Nephron progenitor cell (in vitro differentiated cells): Measurements from ENCODE around the gene HIF3A.

ENCODE experiments used
- DNase-seq: peaks from one replicate; pipeline ENCODE4 v3.0.0; 2021
- H3K27ac Mint-ChIP-seq: 2 replicates; pipeline ENCODE4 v1.8.0; 2021; ENCODE audit warnings: mild to moderate bottlenecking, moderate library complexity, mixed read lengths
- H3K27me3 Mint-ChIP-seq: 2 replicates; pipeline ENCODE4 v1.8.0; 2021; ENCODE audit warnings: mild to moderate bottlenecking, low read depth, mixed read lengths; ENCODE audit not compliant: poor library complexity
- H3K36me3 Mint-ChIP-seq: 2 replicates; pipeline ENCODE4 v1.8.0; 2021; ENCODE audit warnings: low read depth, mixed read lengths
- H3K4me1 Mint-ChIP-seq: 2 replicates; pipeline ENCODE4 v1.8.0; 2021; ENCODE audit warnings: mixed read lengths
- H3K4me3 Mint-ChIP-seq: 2 replicates; pipeline ENCODE4 v1.8.0; 2021; ENCODE audit warnings: mild to moderate bottlenecking, moderate library complexity, mixed read lengths
- H3K9me3 Mint-ChIP-seq: 2 replicates; pipeline ENCODE4 v1.8.0; 2021; ENCODE audit warnings: mild to moderate bottlenecking, moderate library complexity, mixed read lengths
- CTCF ChIP-seq: fragments of 200-600 bp; sonication (generic); IDR thresholded peaks from 2 replicates; pipeline ENCODE4 v1.5.0; 2021; ENCODE audit warnings: antibody characterized with exemption

Gene HIF3A

GRCh38 chr19:46291829-46292228 lies 5.0 kb upstream of the HIF3A start:
- H3K27ac Mint-ChIP-seq, result no peak overlapping the region
- DNase-seq, result no peak
- no peak overlapping the region for H3K4me3 Mint-ChIP-seq
- H3K36me3 Mint-ChIP-seq, result no peaks in the 10 kb centered on the region
- H3K9me3 Mint-ChIP-seq, result peaks cover 6% of the 10 kb centered on the region
- TF ChIP-seq CTCF, result no peak
- H3K27me3 Mint-ChIP-seq, result peaks cover 23% of the 10 kb centered on the region
- H3K4me1 Mint-ChIP-seq, result no peaks in the 10 kb centered on the region

- no peak for TF ChIP-seq CTCF
- Mint-ChIP-seq H3K9me3 (peaks cover 6% of the 10 kb centered on the region), H3K4me3 (no peak overlapping the region), H3K27ac (no peak overlapping the region), H3K27me3 (peaks cover 16% of the 10 kb centered on the region), H3K36me3 (no peaks in the 10 kb centered on the region), H3K4me1 (peaks cover 14% of the 10 kb centered on the region)
- DNase-seq, result no peak
Measured at GRCh38 chr19:46294494-46294893, 2.3 kb upstream of the HIF3A start.

- no peaks in the 10 kb centered on the region for H3K9me3 Mint-ChIP-seq
- H3K27ac Mint-ChIP-seq, result no peak overlapping the region
- no peak for TF ChIP-seq CTCF
- DNase-seq, result no peak
- H3K4me1 Mint-ChIP-seq, result peaks cover 25% of the 10 kb centered on the region
- peak overlapping the region; percentile 69 for H3K4me3 Mint-ChIP-seq
- no peaks in the 10 kb centered on the region for H3K36me3 Mint-ChIP-seq
- H3K27me3 Mint-ChIP-seq, result peaks cover 13% of the 10 kb centered on the region
Measured at GRCh38 chr19:46295401-46296201, 1.2 kb upstream of the HIF3A start.

- peaks cover 13% of the 10 kb centered on the region for H3K27me3 Mint-ChIP-seq
- no peak overlapping the region for H3K27ac Mint-ChIP-seq
- TF ChIP-seq CTCF, result no peak
- H3K9me3 Mint-ChIP-seq, result no peaks in the 10 kb centered on the region
- peak overlapping the region; percentile 86 for H3K4me3 Mint-ChIP-seq
- no peak for DNase-seq
- H3K4me1 Mint-ChIP-seq, result peaks cover 31% of the 10 kb centered on the region
- H3K36me3 Mint-ChIP-seq, result no peaks in the 10 kb centered on the region
Measured at GRCh38 chr19:46296202-46296480, 701 bp upstream of the HIF3A start.

GRCh38 chr19:46297700-46298478 lies 1.0 kb downstream of the HIF3A start:
- Mint-ChIP-seq H3K4me3 (peak overlapping the region; percentile 86), H3K9me3 (no peaks in the 10 kb centered on the region), H3K27ac (no peak overlapping the region), H3K27me3 (peaks cover 13% of the 10 kb centered on the region), H3K4me1 (peaks cover 38% of the 10 kb centered on the region), H3K36me3 (no peaks in the 10 kb centered on the region)
- TF ChIP-seq CTCF, result no peak
- no peak for DNase-seq
